WTC11 (cell line): ENCODE results near the gene LCN12. TPM values are rescaled to one million over a fixed set of nuclear protein-coding genes. Genes with fewer than 3 reads are reported as not detected.

Source experiments
- ATAC-seq: fragments of 200-7000 bp; cut with Tn5 transposase; 2 replicates; pipeline ENCODE4 v1.10.0; 2021; ENCODE audit warnings: mild to moderate bottlenecking, moderate library complexity
- CTCF ChIA-PET: fragments of 300-600 bp; sonication (Branson Sonifier 250); formaldehyde crosslinking; loops from one replicate; lab custom pipeline; 2021; ENCODE audit warnings: antibody characterized with exemption; lab: Charles Lee
- POLR2A ChIA-PET: fragments of 350-600 bp; sonication (Branson Sonifier 250); formaldehyde crosslinking; loops from one replicate; lab custom pipeline; 2021; ENCODE audit warnings: antibody characterized with exemption; lab: Charles Lee
- DNase-seq: peaks from one replicate; pipeline ENCODE4 v3.0.0; 2021; ENCODE audit warnings: low spot score
- H3K27ac Mint-ChIP-seq: 2 replicates; pipeline ENCODE4 v1.8.0; 2021; ENCODE audit warnings: mixed read lengths
- H3K27me3 Mint-ChIP-seq: 2 replicates; pipeline ENCODE4 v1.8.0; 2021; ENCODE audit warnings: low read depth, mild to moderate bottlenecking, moderate library complexity, mixed read lengths
- H3K36me3 Mint-ChIP-seq: 2 replicates; pipeline ENCODE4 v1.8.0; 2021; ENCODE audit warnings: mixed read lengths
- H3K4me1 Mint-ChIP-seq: 2 replicates; pipeline ENCODE4 v1.8.0; 2022; ENCODE audit warnings: mixed read lengths
- H3K4me3 Mint-ChIP-seq: 2 replicates; pipeline ENCODE4 v1.8.0; 2021; ENCODE audit warnings: mild to moderate bottlenecking, moderate library complexity, mixed read lengths
- H3K9me3 Mint-ChIP-seq: 2 replicates; pipeline ENCODE4 v1.8.0; 2021; ENCODE audit warnings: mixed read lengths
- ARID4B ChIP-seq: sonication (generic); formaldehyde crosslinking; IDR thresholded peaks from 2 replicates; pipeline ENCODE4 v1.8.0; 2023; ENCODE audit warnings: missing genetic modification reagents, mild to moderate bottlenecking, borderline replicate concordance
- ATF3 ChIP-seq: sonication (generic); formaldehyde crosslinking; conservative IDR thresholded peaks from 2 replicates; pipeline ENCODE4 v1.8.1; 2022; ENCODE audit warnings: mild to moderate bottlenecking, missing genetic modification reagents
- CBFB ChIP-seq: sonication (generic); formaldehyde crosslinking; IDR thresholded peaks from 2 replicates; pipeline ENCODE4 v1.8.1; 2022; ENCODE audit warnings: mild to moderate bottlenecking, low read depth, missing genetic modification reagents
- CREB1 ChIP-seq: sonication (generic); formaldehyde crosslinking; IDR thresholded peaks from 2 replicates; pipeline ENCODE4 v1.8.0; 2023; ENCODE audit warnings: mild to moderate bottlenecking, missing genetic modification reagents
- E2F1 ChIP-seq: sonication (generic); formaldehyde crosslinking; IDR thresholded peaks from 2 replicates; pipeline ENCODE4 v1.8.0; 2022; ENCODE audit warnings: mild to moderate bottlenecking, missing genetic modification reagents
- ELF4 ChIP-seq: sonication (generic); formaldehyde crosslinking; IDR thresholded peaks from 2 replicates; pipeline ENCODE4 v1.8.1; 2022; ENCODE audit warnings: low read depth, mild to moderate bottlenecking, moderate library complexity, missing genetic modification reagents
- EMX1 ChIP-seq: fragments of 250-450 bp; sonication (Bioruptor Pico); IDR thresholded peaks from 2 replicates; pipeline ENCODE4 v1.8.0; 2021; ENCODE audit warnings: mild to moderate bottlenecking
- FOXK1 ChIP-seq: sonication (generic); formaldehyde crosslinking; IDR thresholded peaks from 2 replicates; pipeline ENCODE4 v1.8.0; 2022; ENCODE audit warnings: mild to moderate bottlenecking, moderate library complexity, missing genetic modification reagents
- GABPB1 ChIP-seq: sonication (generic); formaldehyde crosslinking; IDR thresholded peaks from 2 replicates; pipeline ENCODE4 v1.8.1; 2023; ENCODE audit warnings: mild to moderate bottlenecking, missing genetic modification reagents
- GTF2I ChIP-seq: fragments of 250-450 bp; sonication (Bioruptor Pico); conservative IDR thresholded peaks from 2 replicates; pipeline ENCODE4 v1.4.0; 2021; ENCODE audit warnings: mild to moderate bottlenecking
- KAT7 ChIP-seq: sonication (generic); formaldehyde crosslinking; IDR thresholded peaks from 2 replicates; pipeline ENCODE4 v1.8.1; 2023; ENCODE audit warnings: missing genetic modification reagents, mild to moderate bottlenecking, borderline replicate concordance
- MXD4 ChIP-seq: fragments of 250-450 bp; sonication (Bioruptor Pico); IDR thresholded peaks from 2 replicates; pipeline ENCODE4 v1.8.0; 2021; ENCODE audit warnings: mild to moderate bottlenecking, moderate library complexity, borderline replicate concordance
- NFATC4 ChIP-seq: fragments of 250-450 bp; sonication (Bioruptor Pico); IDR thresholded peaks from 2 replicates; pipeline ENCODE4 v1.9.0; 2021; ENCODE audit warnings: mild to moderate bottlenecking
- NR2C2 ChIP-seq: sonication (generic); formaldehyde crosslinking; IDR thresholded peaks from 2 replicates; pipeline ENCODE4 v1.8.0; 2022; ENCODE audit warnings: mild to moderate bottlenecking, missing genetic modification reagents
- NR3C1 ChIP-seq: sonication (generic); formaldehyde crosslinking; conservative IDR thresholded peaks from 2 replicates; pipeline ENCODE4 v1.8.1; 2023; ENCODE audit warnings: low read depth, mild to moderate bottlenecking, missing genetic modification reagents
- PRDM15 ChIP-seq: sonication (generic); formaldehyde crosslinking; IDR thresholded peaks from 2 replicates; pipeline ENCODE4 v1.8.0; 2022; ENCODE audit warnings: missing genetic modification reagents
- PRRX2 ChIP-seq: fragments of 250-450 bp; sonication (Bioruptor Pico); IDR thresholded peaks from 2 replicates; pipeline ENCODE4 v1.8.0; 2021; ENCODE audit warnings: mild to moderate bottlenecking
- SMAD4 ChIP-seq: sonication (generic); formaldehyde crosslinking; IDR thresholded peaks from 2 replicates; pipeline ENCODE4 v1.8.0; 2022; ENCODE audit warnings: mild to moderate bottlenecking, missing genetic modification reagents
- TEAD4 ChIP-seq: sonication (generic); formaldehyde crosslinking; IDR thresholded peaks from 2 replicates; pipeline ENCODE4 v1.8.0; 2022; ENCODE audit warnings: mild to moderate bottlenecking, missing genetic modification reagents
- USF1 ChIP-seq: sonication (generic); formaldehyde crosslinking; IDR thresholded peaks from 2 replicates; pipeline ENCODE4 v1.8.0; 2022; ENCODE audit warnings: mild to moderate bottlenecking, missing genetic modification reagents
- ZNF121 ChIP-seq: sonication (generic); formaldehyde crosslinking; IDR thresholded peaks from 2 replicates; pipeline ENCODE4 v1.8.0; 2023; ENCODE audit warnings: missing genetic modification reagents
- ZSCAN18 ChIP-seq: fragments of 250-450 bp; sonication (Bioruptor Pico); IDR thresholded peaks from 2 replicates; pipeline ENCODE4 v2.1.2; 2022; ENCODE audit warnings: mild to moderate bottlenecking, moderate library complexity
- total RNA-seq: library from RNA; stranded (reverse); gene quantifications from 3 replicates; pipeline ENCODE4 v1.2.3, GENCODE V29; 2021

The LCN12 gene
- total RNA-seq, 1 experiment from 2014 or later, result 1.9 TPM

- ATAC-seq, result no peak
- ChIA-PET CTCF (no interaction called here), POLR2A (interaction anchor here (1.1 kb wide), 1 partner anchor 8 kb away, joined by 3 read pairs; no protein-coding TSS in a partner anchor)
- Mint-ChIP-seq H3K36me3 (peaks cover 49% of the 10 kb centered on the region), H3K27ac (peak overlapping the region; percentile 56; the same call in 1 of the 2 replicates), H3K4me3 (no peak overlapping the region), H3K27me3 (no peaks in the 10 kb centered on the region), H3K9me3 (no peaks in the 10 kb centered on the region), H3K4me1 (no peaks in the 10 kb centered on the region)
- no peak for TF ChIP-seq GABPB1 (CRISPR knock-in tag)
- no peak for TF ChIP-seq NR3C1 (CRISPR knock-in tag)
- no peak for TF ChIP-seq FOXK1
- no peak for TF ChIP-seq ZSCAN18 (CRISPR knock-in tag)
- TF ChIP-seq CREB1 (CRISPR knock-in tag), result no peak
- TF ChIP-seq ARID4B (CRISPR knock-in tag), result no peak
- no peak for TF ChIP-seq NFATC4
- no peak for TF ChIP-seq E2F1 (CRISPR knock-in tag)
- TF ChIP-seq CBFB (CRISPR knock-in tag), result no peak
- no peak for TF ChIP-seq MXD4 (CRISPR knock-in tag)
- TF ChIP-seq SMAD4, result no peak
- no peak for TF ChIP-seq USF1 (CRISPR knock-in tag)
- TF ChIP-seq EMX1 (CRISPR knock-in tag), result no peak
- DNase-seq, result no peak
Observed at GRCh38 chr9:136915632-136916329, 36.3 kb upstream of the LCN12 start.

- H3K36me3 Mint-ChIP-seq, result peaks cover 48% of the 10 kb centered on the region
- no peaks in the 10 kb centered on the region for H3K4me1 Mint-ChIP-seq
- H3K4me3 Mint-ChIP-seq, result no peak overlapping the region
- no peak for ATAC-seq
- ChIA-PET CTCF (no interaction called here), POLR2A (interaction anchor here (1.1 kb wide), 1 partner anchor 9 kb away, joined by 3 read pairs; no protein-coding TSS in a partner anchor)
- no peak overlapping the region for H3K27ac Mint-ChIP-seq
- TF ChIP-seq PRRX2 (CRISPR knock-in tag) (no peak), ATF3 (CRISPR knock-in tag) (no peak), TEAD4 (CRISPR knock-in tag) (no peak), ELF4 (CRISPR knock-in tag) (no peak), ZNF121 (CRISPR knock-in tag) (no peak), NR2C2 (no peak), PRDM15 (CRISPR knock-in tag) (no peak), GTF2I (CRISPR knock-in tag) (no peak), KAT7 (CRISPR knock-in tag) (no peak)
- H3K9me3 Mint-ChIP-seq, result no peaks in the 10 kb centered on the region
- no peak for DNase-seq
- H3K27me3 Mint-ChIP-seq, result no peaks in the 10 kb centered on the region
Observed at GRCh38 chr9:136916330-136917184, 35.5 kb upstream of the LCN12 start.
